ENCODE measurements around the gene RUBCN.
A peak's percentile ranks its signal among the peaks of the same experiment; 100 is the strongest.
"Not testable (repeated sequence)": the region's sequence is repeated elsewhere in the genome, so short reads cannot be mapped to it uniquely, and the experiment has no call there.

Gene RUBCN

DNA sequence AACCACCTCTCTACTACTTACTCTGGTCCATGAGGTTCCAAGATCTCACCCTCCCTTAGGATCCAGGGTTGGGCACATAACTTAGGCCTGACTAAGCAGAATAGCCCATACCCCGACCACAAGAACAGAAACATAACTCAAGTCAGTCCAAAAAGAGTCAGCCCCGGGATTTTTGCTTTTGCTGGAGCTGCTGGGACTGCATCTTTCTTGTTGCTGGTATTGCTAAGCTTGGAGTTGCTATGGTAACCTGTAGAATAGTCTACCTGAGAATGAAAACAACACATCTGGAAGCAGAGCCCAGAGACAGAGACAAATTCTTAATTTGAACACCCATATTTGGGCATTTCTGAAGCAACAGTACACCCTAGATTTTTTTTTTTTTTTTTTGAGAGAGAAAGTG, 6.5 kb downstream of the RUBCN start:
- no peak overlapping the region for H3K27ac Mint-ChIP-seq
- H3K4me3 Mint-ChIP-seq = no peak overlapping the region
- TF ChIP-seq, protein P1, sequence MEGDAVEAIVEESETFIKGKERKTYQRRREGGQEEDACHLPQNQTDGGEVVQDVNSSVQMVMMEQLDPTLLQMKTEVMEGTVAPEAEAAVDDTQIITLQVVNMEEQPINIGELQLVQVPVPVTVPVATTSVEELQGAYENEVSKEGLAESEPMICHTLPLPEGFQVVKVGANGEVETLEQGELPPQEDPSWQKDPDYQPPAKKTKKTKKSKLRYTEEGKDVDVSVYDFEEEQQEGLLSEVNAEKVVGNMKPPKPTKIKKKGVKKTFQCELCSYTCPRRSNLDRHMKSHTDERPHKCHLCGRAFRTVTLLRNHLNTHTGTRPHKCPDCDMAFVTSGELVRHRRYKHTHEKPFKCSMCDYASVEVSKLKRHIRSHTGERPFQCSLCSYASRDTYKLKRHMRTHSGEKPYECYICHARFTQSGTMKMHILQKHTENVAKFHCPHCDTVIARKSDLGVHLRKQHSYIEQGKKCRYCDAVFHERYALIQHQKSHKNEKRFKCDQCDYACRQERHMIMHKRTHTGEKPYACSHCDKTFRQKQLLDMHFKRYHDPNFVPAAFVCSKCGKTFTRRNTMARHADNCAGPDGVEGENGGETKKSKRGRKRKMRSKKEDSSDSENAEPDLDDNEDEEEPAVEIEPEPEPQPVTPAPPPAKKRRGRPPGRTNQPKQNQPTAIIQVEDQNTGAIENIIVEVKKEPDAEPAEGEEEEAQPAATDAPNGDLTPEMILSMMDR (IDR thresholded peaks at IDR 0.05) = no peak
- peaks cover 25% of the 10 kb centered on the region for H3K9me3 Mint-ChIP-seq
- H3K4me1 Mint-ChIP-seq = peaks cover 6% of the 10 kb centered on the region
- H3K36me3 Mint-ChIP-seq (ENCODE audit: low read depth) = peaks cover 28% of the 10 kb centered on the region
- H3K27me3 Mint-ChIP-seq (ENCODE audit: low read depth, poor library complexity) = peaks cover 10% of the 10 kb centered on the region
- DNase-seq = no peak

GRCh38 chr3:197728487-197728886, 8.2 kb downstream of the RUBCN start:
- TF ChIP-seq, protein P1 (IDR thresholded peaks at IDR 0.05) = no peak
- H3K4me3 Mint-ChIP-seq = no peak overlapping the region
- DNase-seq = no peak
- peak overlapping the region; percentile 24 for H3K27ac Mint-ChIP-seq
- H3K4me1 Mint-ChIP-seq = no peaks in the 10 kb centered on the region
- H3K36me3 Mint-ChIP-seq (ENCODE audit: low read depth) = peaks cover 34% of the 10 kb centered on the region
- peaks cover 9% of the 10 kb centered on the region for H3K27me3 Mint-ChIP-seq (ENCODE audit: low read depth, poor library complexity)
- peaks cover 36% of the 10 kb centered on the region for H3K9me3 Mint-ChIP-seq

- H3K4me3 Mint-ChIP-seq; DNase-seq; H3K27ac Mint-ChIP-seq; H3K4me1 Mint-ChIP-seq; H3K27me3 Mint-ChIP-seq (ENCODE audit: low read depth, poor library complexity): not testable (repeated sequence)
- peaks cover 40% of the 10 kb centered on the region for H3K36me3 Mint-ChIP-seq (ENCODE audit: low read depth)
- peaks cover 42% of the 10 kb centered on the region for H3K9me3 Mint-ChIP-seq
These were observed 8.8 kb downstream of the RUBCN start for GRCh38 chr3:197727878-197728277.

GRCh38 chr3:197722734-197723133, 14.0 kb downstream of the RUBCN start:
- peaks cover 46% of the 10 kb centered on the region for H3K36me3 Mint-ChIP-seq (ENCODE audit: low read depth)
- no peaks in the 10 kb centered on the region for H3K4me1 Mint-ChIP-seq
- no peak overlapping the region for H3K27ac Mint-ChIP-seq
- peaks cover 3% of the 10 kb centered on the region for H3K27me3 Mint-ChIP-seq (ENCODE audit: low read depth, poor library complexity)
- H3K9me3 Mint-ChIP-seq = peaks cover 38% of the 10 kb centered on the region
- no peak for DNase-seq
- no peak overlapping the region for H3K4me3 Mint-ChIP-seq
- TF ChIP-seq, protein P1 (IDR thresholded peaks at IDR 0.05) = no peak

- Mint-ChIP-seq H3K36me3 (ENCODE audit: low read depth) (peaks cover 62% of the 10 kb centered on the region), H3K4me3 (no peak overlapping the region), H3K27ac (no peak overlapping the region), H3K27me3 (ENCODE audit: low read depth, poor library complexity) (peaks cover 6% of the 10 kb centered on the region), H3K4me1 (no peaks in the 10 kb centered on the region), H3K9me3 (peaks cover 39% of the 10 kb centered on the region)
- DNase-seq = no peak
- TF ChIP-seq, protein P1 (IDR thresholded peaks at IDR 0.05) = no peak
These were observed 16.0 kb downstream of the RUBCN start for GRCh38 chr3:197720694-197721093.

- Mint-ChIP-seq H3K27me3 (ENCODE audit: low read depth, poor library complexity) (peaks cover 6% of the 10 kb centered on the region), H3K4me1 (peaks cover 6% of the 10 kb centered on the region), H3K36me3 (ENCODE audit: low read depth) (peaks cover 63% of the 10 kb centered on the region), H3K27ac (no peak overlapping the region), H3K9me3 (peaks cover 32% of the 10 kb centered on the region), H3K4me3 (no peak overlapping the region)
- no peak for DNase-seq
- TF ChIP-seq, protein P1 (IDR thresholded peaks at IDR 0.05) = no peak
These were observed 17.8 kb downstream of the RUBCN start for GRCh38 chr3:197718891-197719290.

Data from nephron progenitor cell (in vitro differentiated cells).